HG02885 (cell line): ENCODE measurements around the gene CACNA1C.

Experiments used
- ATAC-seq: cut with Tn5 transposase; IDR thresholded peaks from one replicate; pipeline ENCODE4 v1.9.1; 2021; ENCODE audit warnings: mild to moderate bottlenecking; ENCODE audit not compliant: unreplicated experiment, poor library complexity

The CACNA1C gene

DNA sequence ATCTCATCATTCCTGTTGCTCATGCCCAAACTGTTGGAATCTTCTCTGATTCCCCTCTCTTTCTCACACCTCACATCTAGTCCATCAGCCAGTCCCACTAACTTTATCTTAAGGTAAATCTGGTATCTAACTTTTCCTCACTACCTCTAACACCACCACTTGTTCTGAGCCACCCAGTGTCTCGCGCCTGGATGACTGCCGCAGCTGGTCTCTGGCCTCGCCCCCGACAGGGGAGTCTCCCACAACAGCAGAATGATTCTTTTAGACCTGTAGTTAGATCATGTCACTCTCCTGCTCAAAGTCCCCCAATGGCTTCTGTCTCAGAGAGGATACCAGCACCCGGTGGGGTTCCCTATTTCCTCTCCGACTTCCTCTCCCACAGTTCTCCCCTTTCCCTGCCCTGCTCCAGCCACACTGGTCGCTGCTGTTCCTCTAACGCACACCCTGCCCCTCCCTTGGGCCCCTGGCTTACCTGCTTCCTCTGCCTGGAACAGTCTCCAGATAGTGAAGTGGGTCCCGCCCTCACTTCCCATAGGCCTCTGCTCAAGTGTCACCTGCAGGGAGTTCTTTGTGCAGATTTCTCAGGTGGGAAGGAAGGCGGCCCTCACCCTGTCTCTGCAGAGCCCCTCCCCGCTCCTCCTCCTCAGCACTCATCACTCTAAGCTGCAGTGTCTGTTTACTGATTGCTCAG, 403.5 kb downstream of the CACNA1C start:
- no peak for ATAC-seq

DNA sequence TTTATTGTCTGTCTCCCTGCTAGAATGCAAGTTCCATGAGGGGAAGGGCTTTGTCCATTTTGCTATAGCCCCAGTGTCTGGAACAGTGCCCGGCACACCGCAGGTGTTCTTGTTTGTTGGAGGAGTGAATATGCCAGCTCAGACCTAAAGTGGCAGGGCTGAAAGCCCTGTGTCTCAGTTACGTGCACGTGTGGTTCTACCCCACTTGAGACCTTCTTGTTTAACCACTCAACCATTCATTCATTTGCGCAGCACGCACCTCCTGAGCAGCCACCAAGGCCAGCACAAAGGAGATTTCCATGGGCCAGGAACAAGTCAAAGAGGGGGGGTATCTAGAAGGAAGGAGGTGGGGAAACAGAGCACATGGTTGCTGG, 404.0 kb downstream of the CACNA1C start:
- ATAC-seq = no peak

GRCh38 chr12:2457215-2457932, 404.6 kb downstream of the CACNA1C start:
- ATAC-seq = no peak

- ATAC-seq = no peak
These were observed 405.2 kb downstream of the CACNA1C start for GRCh38 chr12:2457933-2458414.

- no peak for ATAC-seq
These were observed 407.4 kb downstream of the CACNA1C start for GRCh38 chr12:2460051-2460670.

- no peak for ATAC-seq
These were observed 408.3 kb downstream of the CACNA1C start for GRCh38 chr12:2461046-2461445.

DNA sequence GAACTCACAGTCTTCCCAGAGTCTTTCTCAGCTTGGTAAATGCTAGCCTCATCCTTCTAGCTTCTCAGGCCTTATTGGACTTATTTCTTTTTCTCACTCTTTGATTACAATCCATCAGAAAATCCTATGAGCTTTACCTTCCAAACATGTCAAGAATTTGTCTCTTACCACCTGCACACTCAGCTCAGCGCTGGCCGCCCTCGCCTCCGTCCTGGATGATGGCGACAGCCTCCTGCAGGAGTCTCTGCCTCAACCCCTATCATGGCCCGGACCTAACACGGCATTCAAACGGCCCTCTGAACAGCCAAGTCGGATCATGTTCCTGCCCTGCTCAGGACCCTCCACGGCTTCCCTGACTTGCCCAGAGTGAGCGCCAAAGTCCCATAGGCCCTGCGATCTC, 408.9 kb downstream of the CACNA1C start:
- no peak for ATAC-seq

- no peak for ATAC-seq
These were observed 409.3 kb downstream of the CACNA1C start for GRCh38 chr12:2462087-2462486.

DNA sequence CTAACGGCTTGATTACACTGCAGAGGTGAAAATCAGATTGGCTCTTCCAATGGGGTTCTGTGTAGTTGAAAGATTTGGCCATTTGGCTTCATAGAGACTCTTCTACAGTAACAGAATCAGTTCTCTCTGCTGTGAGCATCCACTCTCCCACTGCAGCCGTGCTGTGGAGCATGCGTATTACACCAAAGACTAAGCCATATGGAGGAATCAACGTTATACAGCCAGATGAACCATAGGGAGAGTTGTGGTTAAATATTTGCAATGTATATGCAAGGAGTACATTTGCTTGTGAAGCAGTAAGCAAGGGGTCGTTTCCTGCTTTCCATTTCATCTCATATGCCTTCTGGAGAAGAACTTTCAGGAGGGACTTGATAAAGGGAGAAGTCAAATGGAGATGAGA, 410.9 kb downstream of the CACNA1C start:
- no peak for ATAC-seq

- ATAC-seq = no peak
These were observed 412.9 kb downstream of the CACNA1C start for GRCh38 chr12:2465681-2466080.

DNA sequence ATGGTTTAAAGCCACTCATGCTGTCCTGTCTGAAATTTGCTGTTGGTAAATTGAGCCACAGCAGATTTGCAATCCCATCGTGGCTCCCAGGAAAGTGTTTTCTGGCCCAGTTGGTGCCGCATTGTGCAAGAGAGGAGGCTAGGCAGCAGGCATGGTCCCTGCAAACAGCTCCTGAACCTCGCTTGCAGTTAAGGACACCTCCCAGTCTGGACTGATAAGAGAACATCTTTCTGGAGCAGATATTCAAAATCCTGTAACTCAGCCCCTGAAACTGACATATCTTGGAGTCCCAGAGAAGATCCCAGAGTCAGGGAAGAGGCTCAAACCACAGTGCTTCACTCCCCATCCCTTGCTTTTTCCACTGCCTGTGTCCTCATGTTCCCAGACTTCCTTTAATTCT, 413.4 kb downstream of the CACNA1C start:
- ATAC-seq = no peak

DNA sequence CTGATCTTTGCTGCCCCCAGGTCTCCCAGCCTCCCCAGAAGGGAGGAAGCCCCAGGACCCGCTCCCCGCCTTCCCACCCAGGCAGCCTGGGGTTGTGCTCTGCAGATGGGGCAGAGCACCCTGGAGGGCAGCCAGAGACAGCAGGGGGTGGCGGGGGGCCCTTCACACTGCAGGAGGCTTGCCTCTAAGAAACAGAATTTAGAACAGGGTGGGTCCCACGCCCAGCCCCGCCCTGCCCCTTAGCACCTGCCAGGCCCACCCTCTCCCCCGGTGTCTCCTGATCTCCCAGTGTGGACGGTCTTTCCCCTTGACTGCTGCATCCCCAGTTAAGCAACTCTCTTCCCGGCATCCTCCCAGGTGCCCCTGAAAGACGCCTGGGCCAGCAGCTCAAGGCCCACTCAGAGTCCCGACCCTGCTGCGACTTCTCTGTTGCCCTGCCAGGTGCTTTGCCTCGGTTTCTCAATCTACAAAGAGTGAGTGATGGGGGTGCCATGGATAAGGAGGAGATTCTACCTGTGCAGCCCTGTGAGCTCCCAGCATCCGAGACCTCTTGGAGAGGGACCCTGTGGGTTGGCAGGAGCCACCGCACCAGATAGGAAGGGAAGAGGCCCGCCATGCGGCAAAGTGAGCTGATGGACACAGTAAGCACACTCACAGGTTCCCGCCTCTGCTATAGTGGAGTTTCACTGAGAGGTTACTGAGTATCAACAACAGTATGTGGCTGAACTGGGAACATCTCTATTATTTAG, 414.8 kb downstream of the CACNA1C start:
- no peak for ATAC-seq

GRCh38 chr12:2475984-2476383, 423.2 kb downstream of the CACNA1C start:
- no peak for ATAC-seq

DNA sequence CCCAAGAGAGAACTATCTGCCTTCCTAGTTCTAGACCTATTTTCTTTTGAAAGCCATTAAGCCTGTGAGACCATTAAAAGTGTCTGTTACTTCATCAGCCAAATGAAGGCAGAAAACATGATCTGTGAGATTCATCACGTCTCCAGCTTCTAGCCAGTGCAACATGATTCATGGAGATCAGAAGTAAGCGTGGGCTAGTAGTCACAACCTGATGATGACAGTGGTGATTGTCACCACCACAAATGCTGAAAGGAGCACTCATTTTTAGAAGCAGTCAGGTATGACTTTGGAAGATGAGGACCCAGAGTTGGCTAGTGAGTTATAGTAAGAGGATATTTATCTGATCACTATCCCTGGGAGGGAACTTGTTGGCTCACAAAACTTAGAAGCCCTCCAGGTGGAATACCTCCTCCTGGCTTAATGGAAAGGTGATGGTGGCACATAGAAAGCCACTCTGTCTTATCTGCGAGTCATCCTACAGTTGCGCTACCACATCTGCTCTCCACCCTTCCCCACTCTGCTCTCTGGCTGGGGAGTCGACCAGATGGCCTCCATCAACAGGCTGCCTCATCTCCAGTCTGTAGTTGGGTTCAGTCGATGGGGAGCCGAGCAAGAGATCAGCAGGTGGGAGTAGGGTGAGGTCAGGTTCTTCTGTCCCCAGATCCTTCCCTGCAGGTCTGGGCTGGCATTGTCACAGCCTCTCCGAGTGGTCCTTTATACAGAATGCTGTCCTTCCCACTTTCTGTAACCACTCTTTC, 424.4 kb downstream of the CACNA1C start:
- ATAC-seq = no peak

DNA sequence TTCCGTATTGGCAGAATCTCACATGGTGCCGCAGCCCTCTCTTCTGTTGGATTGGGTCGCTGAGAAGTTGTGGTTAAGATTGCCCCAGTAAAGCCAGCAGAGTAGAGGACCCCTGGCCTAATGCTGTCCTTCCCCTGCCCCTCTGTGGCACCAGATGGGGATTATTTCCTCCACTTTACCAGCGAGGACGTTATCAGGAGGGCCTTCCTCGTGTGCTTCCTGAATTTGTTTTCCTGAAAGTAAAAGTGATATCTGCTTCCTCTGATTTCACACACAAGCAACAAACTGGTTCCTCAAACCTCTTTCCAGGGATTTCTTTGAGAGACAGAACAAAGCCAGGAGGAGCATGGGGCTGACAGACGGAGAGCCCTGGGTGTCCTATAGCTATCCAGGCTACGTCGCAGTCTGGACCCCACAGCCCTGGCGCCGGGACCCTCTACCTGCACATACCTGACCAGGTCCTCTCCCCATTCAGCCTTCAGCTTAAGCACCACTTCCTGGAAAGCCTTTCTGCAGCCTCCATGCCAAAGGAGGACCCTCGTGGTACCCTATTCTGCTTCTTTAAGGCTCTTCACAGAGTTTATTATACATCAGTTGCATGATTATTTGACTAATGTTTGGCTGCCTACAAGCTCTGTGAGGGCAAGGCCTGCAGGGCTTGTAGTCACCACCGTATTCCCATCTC, 427.2 kb downstream of the CACNA1C start:
- ATAC-seq = no peak

DNA sequence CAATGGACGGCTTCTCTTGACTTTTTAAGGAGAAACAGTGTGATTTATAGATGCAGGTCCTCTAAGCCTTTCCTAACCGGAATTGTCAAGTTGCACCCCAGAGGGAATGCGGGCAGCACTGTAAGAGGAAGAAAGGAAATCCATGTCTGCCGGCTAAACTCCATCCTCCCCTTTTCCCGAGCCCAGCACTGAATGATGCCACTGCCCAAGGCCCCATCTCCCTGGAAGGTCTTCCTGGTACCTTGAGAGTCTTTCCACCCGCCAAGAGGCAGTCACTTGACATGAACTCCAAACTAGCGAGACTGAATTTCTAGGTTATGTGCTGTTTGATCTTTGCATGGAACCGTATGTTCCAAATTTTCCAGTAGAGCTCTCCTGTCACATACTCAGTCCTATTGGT, 428.6 kb downstream of the CACNA1C start:
- ATAC-seq = no peak

GRCh38 chr12:2481951-2482350, 429.2 kb downstream of the CACNA1C start:
- no peak for ATAC-seq

DNA sequence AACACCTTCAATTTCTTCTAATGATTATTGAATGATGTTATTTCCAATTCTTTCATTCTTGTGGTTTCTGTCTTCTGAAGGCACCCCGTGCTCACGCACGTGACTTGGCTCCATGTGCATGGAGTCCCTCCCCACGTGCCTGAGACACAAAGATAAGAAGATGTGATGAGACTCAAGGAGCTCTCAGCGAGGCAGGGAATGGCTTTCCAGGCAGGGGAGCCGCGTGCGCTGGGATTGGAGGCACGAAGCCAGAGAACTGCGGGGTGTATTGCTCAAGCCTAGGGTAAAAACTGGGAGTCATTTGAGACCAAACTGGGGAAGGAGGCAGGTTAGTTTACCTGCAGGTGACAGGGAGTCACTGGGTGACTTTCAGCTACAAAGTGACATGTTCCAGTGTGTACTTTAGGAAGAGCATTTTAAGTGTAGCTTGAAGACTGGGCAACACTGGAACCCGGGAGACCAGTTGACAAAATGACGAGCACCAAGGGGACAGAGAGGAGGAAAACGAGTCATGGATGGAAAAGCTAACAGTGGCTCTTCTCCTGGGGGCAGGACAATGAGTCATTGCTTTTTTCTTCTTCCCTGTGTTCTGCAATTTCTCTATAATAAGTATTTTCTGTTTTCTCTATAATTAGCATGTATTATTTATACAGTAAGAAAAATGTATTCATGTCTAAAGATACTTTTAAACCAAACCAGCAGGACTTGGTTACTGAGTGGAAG, 430.3 kb downstream of the CACNA1C start:
- ATAC-seq = no peak

DNA sequence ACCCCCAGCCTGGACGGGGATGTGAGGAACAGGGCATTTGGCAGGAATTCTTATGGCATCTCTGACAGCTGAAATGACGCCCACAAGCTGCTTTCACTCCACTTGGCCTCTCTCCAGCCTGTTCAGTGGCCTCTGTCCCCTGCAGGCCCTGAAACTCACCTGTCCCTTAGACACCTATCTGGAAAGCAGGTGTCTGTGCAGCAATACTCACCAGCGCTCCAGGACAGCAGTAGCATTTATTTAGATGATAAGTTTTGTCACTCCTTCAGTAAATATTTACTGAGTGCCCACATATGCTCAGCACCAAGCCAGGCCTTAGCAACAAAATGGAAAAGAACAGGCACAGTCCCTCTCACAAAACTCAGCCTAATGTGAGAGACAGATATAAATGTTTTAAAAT, 430.9 kb downstream of the CACNA1C start:
- no peak for ATAC-seq
